HG03558 (cell line): ENCODE data around the gene CHST14.

Source experiments
- ATAC-seq: cut with Tn5 transposase; IDR thresholded peaks from one replicate; pipeline ENCODE4 v1.9.1; 2021; ENCODE audit warnings: moderate number of reproducible peaks; ENCODE audit not compliant: unreplicated experiment; ENCODE audit errors: extremely low read depth

The CHST14 gene

GRCh38 chr15:40460404-40460803 is 10.4 kb upstream of the CHST14 start:
- no peak for ATAC-seq

- ATAC-seq, result no peak
Observed at GRCh38 chr15:40461958-40462357, 8.8 kb upstream of the CHST14 start.

- ATAC-seq, result no peak
Observed at GRCh38 chr15:40463279-40463678, 7.5 kb upstream of the CHST14 start.

- ATAC-seq, result no peak
Observed at GRCh38 chr15:40463886-40464545, 6.8 kb upstream of the CHST14 start.

GRCh38 chr15:40464595-40465185 is 6.1 kb upstream of the CHST14 start:
- no peak for ATAC-seq

GRCh38 chr15:40465939-40466338 is 4.8 kb upstream of the CHST14 start:
- no peak for ATAC-seq

GRCh38 chr15:40466426-40467260 is 4.1 kb upstream of the CHST14 start:
- ATAC-seq, result no peak

GRCh38 chr15:40467261-40467615 is 3.5 kb upstream of the CHST14 start:
- ATAC-seq, result no peak

GRCh38 chr15:40468898-40469331 is 1.9 kb upstream of the CHST14 start:
- ATAC-seq, result no peak

- no peak for ATAC-seq
Observed at GRCh38 chr15:40469776-40470390, 901 bp upstream of the CHST14 start.

GRCh38 chr15:40471105-40471807 is 472 bp downstream of the CHST14 start:
- no peak for ATAC-seq

GRCh38 chr15:40471808-40472150 is 995 bp downstream of the CHST14 start:
- ATAC-seq, result no peak

GRCh38 chr15:40472171-40472727 is 1.5 kb downstream of the CHST14 start:
- ATAC-seq, result no peak

GRCh38 chr15:40474581-40474980 is 3.8 kb downstream of the CHST14 start:
- ATAC-seq, result no peak

GRCh38 chr15:40477642-40478327 is 7.0 kb downstream of the CHST14 start:
- ATAC-seq, result no peak

- ATAC-seq, result no peak
Observed at GRCh38 chr15:40479024-40479423, 8.2 kb downstream of the CHST14 start.

- ATAC-seq, result no peak
Observed at GRCh38 chr15:40481341-40482074, 10.7 kb downstream of the CHST14 start.

GRCh38 chr15:40483919-40484318 is 13.1 kb downstream of the CHST14 start:
- ATAC-seq, result no peak
